Measurements from ENCODE around the gene WDR75. TPM values are rescaled to one million over a fixed set of nuclear protein-coding genes. Genes with fewer than 3 reads are reported as not detected.

Gene WDR75
- polyA plus RNA-seq, 1 donor (not counting 4 experiments of a cell fraction or from before 2014, with no cell fraction given): 60.4 TPM

GRCh38 chr2:189487283-189488007 is 46.2 kb downstream of the WDR75 start:
- no peaks in the 10 kb centered on the region for H3K9me3 ChIP-seq (ENCODE audit: control insufficient read depth, low read depth, low read length)
- dilution Hi-C loops (cut with MboI; ENCODE audit: extremely low pct_ligation_motif_present, low sequenced_read_pairs): no loop called here

DNA sequence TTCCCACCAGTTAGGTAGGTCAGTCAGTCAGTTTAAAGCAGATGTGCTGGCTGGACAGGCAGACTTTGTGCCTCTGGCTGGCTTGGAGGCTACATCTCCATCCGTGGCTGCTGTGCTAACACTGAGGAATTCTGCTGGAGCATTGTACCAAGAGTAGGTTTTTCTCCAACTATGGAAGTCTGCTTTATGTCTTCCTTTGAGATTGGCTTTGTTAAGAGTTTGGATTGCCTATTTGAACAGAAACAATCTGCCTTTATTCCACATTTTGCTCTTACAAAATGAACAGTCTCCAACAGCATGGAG is 46.7 kb downstream of the WDR75 start:
- no peaks in the 10 kb centered on the region for H3K4me1 ChIP-seq (ENCODE audit: control insufficient read depth, extremely low read depth, insufficient read depth, low read length)
- H3K79me2 ChIP-seq (ENCODE audit: control insufficient read depth, insufficient read depth, low read length): no peaks in the 10 kb centered on the region
- no peaks in the 10 kb centered on the region for H3K36me3 ChIP-seq (ENCODE audit: control insufficient read depth in 2 of 2, extremely low read depth in 1 of 2, insufficient read depth in 2 of 2, low read length in 2 of 2)
- H2AFZ ChIP-seq (ENCODE audit: control insufficient read depth, low read length): no peak overlapping the region
- H3K27me3 ChIP-seq (ENCODE audit: control insufficient read depth, extremely low read depth, insufficient read depth, low read length): no peaks in the 10 kb centered on the region
- TF ChIP-seq CTCF (optimal IDR thresholded peaks at IDR 0.05 in 1 of 3, IDR thresholded peaks at IDR 0.05 in 1 of 3, conservative IDR thresholded peaks at IDR 0.05 in 1 of 3; ENCODE audit: extremely low read depth in 1 of 3, insufficient read depth in 2 of 3, low read length in 3 of 3) (no peak), EZH2 (IDR thresholded peaks at IDR 0.05; ENCODE audit: low read length) (no peak)
- no peaks in the 10 kb centered on the region for H3K9me1 ChIP-seq (ENCODE audit: control insufficient read depth, extremely low read depth, insufficient read depth, low read length)
- no peak for DNase-seq (ENCODE audit: low read depth, low spot score)
- H3K27ac ChIP-seq (ENCODE audit: control insufficient read depth, insufficient read depth, low read length): no peak overlapping the region
- no peak for FAIRE-seq
- no peak overlapping the region for H3K4me3 ChIP-seq (ENCODE audit: control insufficient read depth in 2 of 3, extremely low read depth in 1 of 3, insufficient read depth in 2 of 3, low read depth in 1 of 3, low read length in 3 of 3)
- no peaks in the 10 kb centered on the region for H3K9me3 ChIP-seq (ENCODE audit: control insufficient read depth, low read depth, low read length)
- dilution Hi-C loops (cut with MboI; ENCODE audit: extremely low pct_ligation_motif_present, low sequenced_read_pairs): no loop called here
- no peak overlapping the region for H3K9ac ChIP-seq (ENCODE audit: control insufficient read depth, extremely low read depth, insufficient read depth, low read length)
- H3K4me2 ChIP-seq (ENCODE audit: control insufficient read depth, extremely low read depth, insufficient read depth, low read depth, low read length): no peak overlapping the region
- H4K20me1 ChIP-seq (ENCODE audit: control insufficient read depth, extremely low read depth, insufficient read depth, low read length): no peaks in the 10 kb centered on the region

More at GRCh38 chr2:189487283-189488007, 46.2 kb downstream of the WDR75 start:
- FAIRE-seq: no peak
- Histone ChIP-seq H3K27ac (ENCODE audit: control insufficient read depth, insufficient read depth, low read length) (no peak overlapping the region), H3K9me1 (ENCODE audit: control insufficient read depth, extremely low read depth, insufficient read depth, low read length) (no peaks in the 10 kb centered on the region), H2AFZ (ENCODE audit: control insufficient read depth, low read length) (no peak overlapping the region), H3K9ac (ENCODE audit: control insufficient read depth, extremely low read depth, insufficient read depth, low read length) (no peak overlapping the region), H3K36me3 (ENCODE audit: control insufficient read depth in 2 of 2, extremely low read depth in 1 of 2, insufficient read depth in 2 of 2, low read length in 2 of 2) (no peaks in the 10 kb centered on the region), H3K79me2 (ENCODE audit: control insufficient read depth, insufficient read depth, low read length) (no peaks in the 10 kb centered on the region), H3K4me3 (ENCODE audit: control insufficient read depth in 2 of 3, extremely low read depth in 1 of 3, insufficient read depth in 2 of 3, low read depth in 1 of 3, low read length in 3 of 3) (no peak overlapping the region), H3K27me3 (ENCODE audit: control insufficient read depth, extremely low read depth, insufficient read depth, low read length) (no peaks in the 10 kb centered on the region), H3K4me2 (ENCODE audit: control insufficient read depth, extremely low read depth, insufficient read depth, low read depth, low read length) (no peak overlapping the region), H4K20me1 (ENCODE audit: control insufficient read depth, extremely low read depth, insufficient read depth, low read length) (no peaks in the 10 kb centered on the region), H3K4me1 (ENCODE audit: control insufficient read depth, extremely low read depth, insufficient read depth, low read length) (no peaks in the 10 kb centered on the region)
- no peak for DNase-seq (ENCODE audit: low read depth, low spot score)
- TF ChIP-seq EZH2 (IDR thresholded peaks at IDR 0.05; ENCODE audit: low read length): no peak
- TF ChIP-seq CTCF (optimal IDR thresholded peaks at IDR 0.05 in 1 of 3, IDR thresholded peaks at IDR 0.05 in 1 of 3, conservative IDR thresholded peaks at IDR 0.05 in 1 of 3; ENCODE audit: extremely low read depth in 1 of 3, insufficient read depth in 2 of 3, low read length in 3 of 3): no peak
